Esophagus muscularis mucosa (tissue), 4 donors: Measurements from ENCODE around the gene AFF3. TPM values are rescaled to one million over a fixed set of nuclear protein-coding genes. Genes with fewer than 3 reads are reported as not detected.

Source experiments
- DNase-seq: peaks from one replicate; pipeline ENCODE4 v3.0.0-alpha.2; 2017; ENCODE audit errors: extremely low spot score
- H3K27ac ChIP-seq, 4 donors: fragments of 200-600 bp; sonication (generic); replicated peaks in 1 of 4; 1 replicate in 3 of 4; 2 replicates in 1 of 4; pipeline ENCODE4 v1.5.1; 2016 to 2019; ENCODE audit warnings: mild to moderate bottlenecking in 1 of 4
- H3K27me3 ChIP-seq, 4 donors: fragments of 200-600 bp; sonication (generic); one replicate each; pipeline versions ENCODE4 v1.5.1 to v1.6.0; 2016 to 2019
- H3K36me3 ChIP-seq, 4 donors: fragments of 200-600 bp; sonication (generic); one replicate each; pipeline ENCODE4 v1.5.1; 2016 to 2019
- H3K4me1 ChIP-seq, 4 donors: fragments of 200-600 bp; sonication (generic); one replicate each; pipeline ENCODE4 v1.5.1; 2016 to 2019
- H3K4me3 ChIP-seq, 4 donors: fragments of 200-600 bp; sonication (generic); 1 replicate in 2 of 4; 2 replicates in 2 of 4; pipeline ENCODE4 v1.5.1; 2016 to 2019; ENCODE audit warnings: mild to moderate bottlenecking in 4 of 4, moderate library complexity in 1 of 4
- H3K9me3 ChIP-seq, 4 donors: fragments of 200-600 bp; sonication (generic); 1 replicate in 3 of 4; 2 replicates in 1 of 4; pipeline ENCODE4 v1.5.1; 2016 to 2019
- EP300 ChIP-seq: sonication (generic); formaldehyde crosslinking; IDR thresholded peaks from one replicate; pipeline ENCODE4 v1.6.1; 2017; ENCODE audit warnings: antibody characterized with exemption
- POLR2A ChIP-seq: fragments of 450-650 bp; IDR thresholded peaks from one replicate; pipeline ENCODE4 v1.6.1; 2017; ENCODE audit warnings: antibody characterized with exemption, moderate library complexity, mild to moderate bottlenecking, low read depth
- POLR2AphosphoS5 ChIP-seq, 2 donors: sonication (generic); formaldehyde crosslinking; IDR thresholded peaks; one replicate each; pipeline ENCODE4 v1.6.1; 2017; ENCODE audit warnings: antibody characterized with exemption in 2 of 2
- WGBS: methylation state at CpG from one replicate; pipeline ENCODE4 v1.1.5; 2018; 5-methylcytosine and 5-hydroxymethylcytosine counted together
- intact Hi-C: fragments of 100-400 bp; cut with DNase I; formaldehyde crosslinking; loops from one replicate; pipeline ENCODE4 v1.15.1; 2023
- total RNA-seq, 4 donors: library from RNA; depleted of rRNA; stranded (reverse); fragments of >200 nt; gene quantifications; one replicate each; pipeline versions ENCODE4 v1.1.0 to v1.2.1, GENCODE V29; 2016
- TF ChIP-seq, protein P1 (sequence below), 3 experiments: fragments of 200-600 bp in 2 of 3; fragments of 450-650 bp in 1 of 3; sonication (generic) in 2 of 3; IDR thresholded peaks; one replicate each; pipeline ENCODE4 v1.5.1; 2017 to 2019; ENCODE audit warnings: antibody characterized with exemption in 3 of 3, mild to moderate bottlenecking in 2 of 3, moderate library complexity in 1 of 3

Gene AFF3
- total RNA-seq, 4 donors from 2014 or later: 36.4 to 99.5 (median 56.9) TPM

- H3K27ac ChIP-seq: no peak overlapping the region
- no peaks in the 10 kb centered on the region for H3K27me3 ChIP-seq
- H3K4me1 ChIP-seq: peaks cover 0 to 18% (median 16%) of the 10 kb centered on the region in 4 donors
- no peaks in the 10 kb centered on the region for H3K9me3 ChIP-seq
- H3K4me3 ChIP-seq: no peak overlapping the region
- DNase-seq: no peak
- intact Hi-C loops: no loop called here
- no peaks in the 10 kb centered on the region for H3K36me3 ChIP-seq
- TF ChIP-seq, protein P1, sequence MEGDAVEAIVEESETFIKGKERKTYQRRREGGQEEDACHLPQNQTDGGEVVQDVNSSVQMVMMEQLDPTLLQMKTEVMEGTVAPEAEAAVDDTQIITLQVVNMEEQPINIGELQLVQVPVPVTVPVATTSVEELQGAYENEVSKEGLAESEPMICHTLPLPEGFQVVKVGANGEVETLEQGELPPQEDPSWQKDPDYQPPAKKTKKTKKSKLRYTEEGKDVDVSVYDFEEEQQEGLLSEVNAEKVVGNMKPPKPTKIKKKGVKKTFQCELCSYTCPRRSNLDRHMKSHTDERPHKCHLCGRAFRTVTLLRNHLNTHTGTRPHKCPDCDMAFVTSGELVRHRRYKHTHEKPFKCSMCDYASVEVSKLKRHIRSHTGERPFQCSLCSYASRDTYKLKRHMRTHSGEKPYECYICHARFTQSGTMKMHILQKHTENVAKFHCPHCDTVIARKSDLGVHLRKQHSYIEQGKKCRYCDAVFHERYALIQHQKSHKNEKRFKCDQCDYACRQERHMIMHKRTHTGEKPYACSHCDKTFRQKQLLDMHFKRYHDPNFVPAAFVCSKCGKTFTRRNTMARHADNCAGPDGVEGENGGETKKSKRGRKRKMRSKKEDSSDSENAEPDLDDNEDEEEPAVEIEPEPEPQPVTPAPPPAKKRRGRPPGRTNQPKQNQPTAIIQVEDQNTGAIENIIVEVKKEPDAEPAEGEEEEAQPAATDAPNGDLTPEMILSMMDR (IDR thresholded peaks at IDR 0.05): no peak
- TF ChIP-seq EP300 (no peak), POLR2A (no peak), POLR2AphosphoS5 (IDR thresholded peaks at IDR 0.05) (no peak)
- 85% methylated on average over 2 of the region's 2 CpGs for WGBS
These were observed 531.4 kb downstream of the AFF3 start for GRCh38 chr2:99611034-99611433.

GRCh38 chr2:99609851-99610381 lies 532.5 kb downstream of the AFF3 start:
- no peak for TF ChIP-seq POLR2A
- TF ChIP-seq, protein P1 (IDR thresholded peaks at IDR 0.05): no peak
- no peak for TF ChIP-seq EP300
- no peak for TF ChIP-seq POLR2AphosphoS5 (IDR thresholded peaks at IDR 0.05)
- no peak for DNase-seq
- Histone ChIP-seq H3K36me3 (no peaks in the 10 kb centered on the region), H3K9me3 (no peaks in the 10 kb centered on the region), H3K27ac (no peak overlapping the region), H3K4me3 (no peak overlapping the region), H3K27me3 (no peaks in the 10 kb centered on the region), H3K4me1 (peaks cover 0 to 18% (median 16%) of the 10 kb centered on the region in 4 donors)
- 87% methylated on average over 11 of the region's 11 CpGs for WGBS
- intact Hi-C loops: no loop called here

- Histone ChIP-seq H3K36me3 (no peaks in the 10 kb centered on the region), H3K27ac (no peak overlapping the region), H3K27me3 (no peaks in the 10 kb centered on the region), H3K4me3 (no peak overlapping the region), H3K4me1 (peaks cover 0 to 18% (median 16%) of the 10 kb centered on the region in 4 donors), H3K9me3 (no peaks in the 10 kb centered on the region)
- intact Hi-C loops: no loop called here
- no peak for DNase-seq
- WGBS: 33% methylated on average over 1 of the region's 1 CpG
- TF ChIP-seq EP300: no peak
- TF ChIP-seq, protein P1 (IDR thresholded peaks at IDR 0.05): no peak
- TF ChIP-seq POLR2A: no peak
- TF ChIP-seq POLR2AphosphoS5 (IDR thresholded peaks at IDR 0.05): no peak
These were observed 533.5 kb downstream of the AFF3 start for GRCh38 chr2:99608861-99609260.

DNA sequence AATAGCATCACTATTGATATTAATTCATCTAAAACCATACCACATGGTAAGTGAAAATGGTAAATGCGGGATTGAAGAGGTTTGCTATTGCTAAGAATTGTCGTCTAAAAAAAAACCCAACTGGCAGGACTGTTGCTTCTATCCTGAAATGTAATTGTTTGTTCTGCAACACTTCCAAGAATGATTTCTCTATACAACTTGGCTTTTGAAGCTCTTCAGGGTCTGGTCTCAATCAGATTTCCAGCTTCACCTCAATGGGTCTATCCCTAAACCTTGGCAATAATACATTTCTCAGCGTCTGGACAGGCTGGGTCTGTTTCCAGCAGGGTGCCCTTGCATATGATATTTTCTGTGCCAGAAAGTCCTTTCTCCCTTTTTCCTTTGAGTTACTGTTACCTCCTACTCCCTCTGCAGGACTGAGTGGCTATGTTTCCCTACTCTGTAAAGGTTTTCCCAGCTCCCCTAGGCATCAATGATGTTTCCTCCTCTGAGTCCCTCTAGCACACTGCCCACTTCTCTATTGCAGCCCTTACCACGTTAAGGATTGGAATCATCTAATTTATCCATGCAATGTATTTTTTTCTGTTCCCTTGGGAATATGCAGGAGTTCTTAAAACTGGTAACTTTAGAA lies 534.4 kb downstream of the AFF3 start:
- H3K27ac ChIP-seq: no peak overlapping the region
- TF ChIP-seq EP300 (no peak), POLR2AphosphoS5 (IDR thresholded peaks at IDR 0.05) (no peak), POLR2A (no peak)
- TF ChIP-seq, protein P1 (IDR thresholded peaks at IDR 0.05): no peak
- DNase-seq: no peak

More for the DNA sequence above, 534.4 kb downstream of the AFF3 start:
- H3K9me3 ChIP-seq: no peaks in the 10 kb centered on the region
- H3K4me3 ChIP-seq: no peak overlapping the region
- peaks cover 0 to 18% (median 16%) of the 10 kb centered on the region in 4 donors for H3K4me1 ChIP-seq
- H3K27me3 ChIP-seq: no peaks in the 10 kb centered on the region
- intact Hi-C loops: no loop called here
- no peaks in the 10 kb centered on the region for H3K36me3 ChIP-seq
- WGBS: 43% methylated on average over 4 of the region's 4 CpGs
